ENCODE results near the gene UQCC5. TPM values are rescaled to one million over a fixed set of nuclear protein-coding genes. Genes with fewer than 3 reads are reported as not detected.

UQCC5 gene
- total RNA-seq, 8 experiments from 2014 or later = 38.6 to 102 (median 65.6) TPM

- ATAC-seq (replicated peaks in 6 of 8) = no peak
- peaks cover 0 to 11% of the 10 kb centered on the region in 2 donors for H3K4me1 ChIP-seq (replicated peaks in 1 of 2)
- WGBS, 10 experiments = 60% methylated on average over 2 of the region's 7 CpGs; no CpG with 5 or more reads in 9 of the 10 experiments
- H3K4me3 ChIP-seq = no peak overlapping the region
- no peak overlapping the region for H3K27ac ChIP-seq
- in situ Hi-C loops (cut with MboI; ENCODE audit: low pct_unique_long_range_greater_than_20kb in 2 of 9, low sequenced_read_pairs in 9 of 9, unreplicated experiment in 9 of 9) = no loop called here
Observed at GRCh38 chr3:52511509-52511908, 24.9 kb upstream of the UQCC5 start.

DNA sequence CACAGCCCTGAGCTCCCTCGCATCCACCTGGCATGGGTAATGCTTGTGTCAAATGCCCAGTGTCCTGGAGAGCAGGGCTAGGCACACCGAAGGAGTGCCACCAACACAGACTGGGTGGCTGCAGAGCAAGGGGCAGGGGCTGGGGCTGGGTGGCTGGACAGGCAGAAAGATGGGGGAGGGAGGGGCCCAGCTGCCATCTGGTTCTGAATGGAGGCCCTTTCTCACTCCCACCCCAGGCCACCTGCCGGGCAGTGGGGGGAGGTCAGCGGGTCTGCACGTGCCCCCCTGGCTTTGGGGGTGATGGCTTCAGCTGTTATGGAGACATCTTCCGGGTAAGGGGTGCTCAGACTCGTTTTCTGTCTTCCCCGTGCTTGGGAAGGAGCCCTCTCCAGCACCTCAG, 24.3 kb upstream of the UQCC5 start:
- no CpG with 5 or more reads among the region's 8 CpGs for whole genome bisulfite sequencing, 10 experiments
- in situ Hi-C loops (cut with MboI; ENCODE audit: low pct_unique_long_range_greater_than_20kb in 2 of 9, low sequenced_read_pairs in 9 of 9, unreplicated experiment in 9 of 9) = no loop called here
- Histone ChIP-seq H3K27ac (no peak overlapping the region), H3K4me3 (no peak overlapping the region), H3K4me1 (replicated peaks in 1 of 2) (peaks cover 0 to 11% of the 10 kb centered on the region in 2 donors)
- no peak for ATAC-seq (replicated peaks in 6 of 8)

DNA sequence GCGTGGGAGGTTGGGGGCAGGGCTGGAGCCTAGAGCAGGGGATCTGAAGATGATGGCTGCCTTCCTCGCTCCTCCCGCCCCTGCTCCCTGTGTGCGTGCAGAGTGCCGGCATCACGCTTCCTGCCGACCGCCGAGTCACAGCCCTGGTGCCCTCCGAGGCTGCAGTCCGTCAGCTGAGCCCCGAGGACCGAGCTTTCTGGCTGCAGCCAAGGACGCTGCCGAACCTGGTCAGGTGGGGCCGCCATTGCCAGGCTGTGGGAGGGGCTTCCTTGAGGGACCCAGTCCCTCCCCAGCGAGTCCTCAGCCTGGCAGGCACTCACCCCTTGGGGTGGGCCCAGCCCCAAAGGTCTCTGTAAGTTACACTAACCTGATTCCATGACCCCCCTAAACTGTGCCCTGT, 23.7 kb upstream of the UQCC5 start:
- Histone ChIP-seq H3K4me3 (no peak overlapping the region), H3K27ac (no peak overlapping the region), H3K4me1 (replicated peaks in 1 of 2) (peaks cover 0 to 11% of the 10 kb centered on the region in 2 donors)
- ATAC-seq (replicated peaks in 6 of 8) = no peak
- in situ Hi-C loops (cut with MboI; ENCODE audit: low pct_unique_long_range_greater_than_20kb in 2 of 9, low sequenced_read_pairs in 9 of 9, unreplicated experiment in 9 of 9) = no loop called here
- WGBS, 10 experiments = 40 to 58% (median 56%) methylated on average over 1 to 7 of the region's 17 CpGs; no CpG with 5 or more reads in 7 of the 10 experiments

- ATAC-seq (replicated peaks in 6 of 8) = no peak
- Histone ChIP-seq H3K4me1 (replicated peaks in 1 of 2) (peaks cover 0 to 11% of the 10 kb centered on the region in 2 donors), H3K27ac (no peak overlapping the region), H3K4me3 (no peak overlapping the region)
- WGBS, 10 experiments = 80 to 92% methylated on average over 1 to 2 of the region's 7 CpGs; no CpG with 5 or more reads in 8 of the 10 experiments
- in situ Hi-C loops (cut with MboI; ENCODE audit: low pct_unique_long_range_greater_than_20kb in 2 of 9, low sequenced_read_pairs in 9 of 9, unreplicated experiment in 9 of 9) = no loop called here
Observed at GRCh38 chr3:52513281-52513680, 23.1 kb upstream of the UQCC5 start.

- ATAC-seq (replicated peaks in 6 of 8) = peak in 2 of 8 experiments; percentile 19 to 39
- in situ Hi-C loops (cut with MboI; ENCODE audit: low pct_unique_long_range_greater_than_20kb in 2 of 9, low sequenced_read_pairs in 9 of 9, unreplicated experiment in 9 of 9) = no loop called here
- peaks cover 0 to 13% of the 10 kb centered on the region in 2 donors for H3K4me1 ChIP-seq (replicated peaks in 1 of 2)
- no peak overlapping the region for H3K4me3 ChIP-seq
- 20 to 80% (median 64%) methylated on average over 1 to 8 of the region's 11 CpGs; no CpG with 5 or more reads in 4 of the 10 experiments for WGBS, 10 experiments
- no peak overlapping the region for H3K27ac ChIP-seq
Observed at GRCh38 chr3:52514576-52514975, 21.8 kb upstream of the UQCC5 start.

GRCh38 chr3:52515192-52515591, 21.2 kb upstream of the UQCC5 start:
- in situ Hi-C loops (cut with MboI; ENCODE audit: low pct_unique_long_range_greater_than_20kb in 2 of 9, low sequenced_read_pairs in 9 of 9, unreplicated experiment in 9 of 9) = no loop called here
- no peak overlapping the region for H3K4me3 ChIP-seq
- peak in 5 of 8 experiments; percentile 5 to 61 (median 9) for ATAC-seq (replicated peaks in 6 of 8)
- no peak overlapping the region for H3K27ac ChIP-seq
- WGBS, 10 experiments = 45 to 70% methylated on average over 2 to 4 of the region's 6 CpGs; no CpG with 5 or more reads in 8 of the 10 experiments
- peaks cover 0 to 13% of the 10 kb centered on the region in 2 donors for H3K4me1 ChIP-seq (replicated peaks in 1 of 2)

DNA sequence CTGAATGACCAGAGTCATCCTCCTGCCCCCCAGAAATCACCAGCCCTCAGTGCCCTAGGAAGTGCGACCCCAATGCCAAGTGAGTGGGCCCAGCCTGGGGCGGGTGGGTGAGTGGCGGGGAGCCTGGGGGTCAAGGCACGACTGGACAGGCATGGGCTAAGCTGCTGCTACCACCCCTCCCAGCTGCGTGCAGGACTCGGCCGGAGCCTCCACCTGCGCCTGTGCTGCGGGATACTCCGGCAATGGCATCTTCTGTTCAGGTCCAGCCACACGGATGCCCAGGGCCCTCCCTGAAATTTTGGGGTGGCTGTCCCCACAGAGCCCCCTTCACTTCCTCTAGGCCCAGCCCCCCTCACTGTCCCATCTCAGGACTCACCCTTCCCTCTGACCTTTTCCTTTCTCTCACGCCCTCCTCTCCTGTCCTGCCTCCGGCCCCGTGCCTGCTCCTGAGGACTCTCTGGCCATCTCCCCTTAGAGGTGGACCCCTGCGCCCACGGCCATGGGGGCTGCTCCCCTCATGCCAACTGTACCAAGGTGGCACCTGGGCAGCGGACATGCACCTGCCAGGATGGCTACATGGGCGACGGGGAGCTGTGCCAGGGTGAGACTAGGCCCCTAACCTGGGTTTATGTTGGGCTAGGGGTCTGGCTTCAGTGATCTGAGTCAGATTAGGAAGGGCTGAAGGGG, 19.8 kb upstream of the UQCC5 start:
- no peak overlapping the region for H3K27ac ChIP-seq
- in situ Hi-C loops (cut with MboI; ENCODE audit: low pct_unique_long_range_greater_than_20kb in 2 of 9, low sequenced_read_pairs in 9 of 9, unreplicated experiment in 9 of 9) = no loop called here
- no CpG with 5 or more reads among the region's 19 CpGs for WGBS, 10 experiments
- no peak overlapping the region for H3K4me3 ChIP-seq
- ATAC-seq (replicated peaks in 6 of 8) = no peak
- peaks cover 0 to 13% of the 10 kb centered on the region in 2 donors for H3K4me1 ChIP-seq (replicated peaks in 1 of 2)

- Histone ChIP-seq H3K27ac (no peak overlapping the region), H3K4me1 (replicated peaks in 1 of 2) (peaks cover 0 to 13% of the 10 kb centered on the region in 2 donors), H3K4me3 (no peak overlapping the region)
- in situ Hi-C loops (cut with MboI; ENCODE audit: low pct_unique_long_range_greater_than_20kb in 2 of 9, low sequenced_read_pairs in 9 of 9, unreplicated experiment in 9 of 9) = no loop called here
- no peak for ATAC-seq (replicated peaks in 6 of 8)
- WGBS, 10 experiments = 67 to 93% (median 83%) methylated on average over 1 to 19 of the region's 25 CpGs; no CpG with 5 or more reads in 4 of the 10 experiments
Observed at GRCh38 chr3:52517796-52518722, 18.3 kb upstream of the UQCC5 start.

DNA sequence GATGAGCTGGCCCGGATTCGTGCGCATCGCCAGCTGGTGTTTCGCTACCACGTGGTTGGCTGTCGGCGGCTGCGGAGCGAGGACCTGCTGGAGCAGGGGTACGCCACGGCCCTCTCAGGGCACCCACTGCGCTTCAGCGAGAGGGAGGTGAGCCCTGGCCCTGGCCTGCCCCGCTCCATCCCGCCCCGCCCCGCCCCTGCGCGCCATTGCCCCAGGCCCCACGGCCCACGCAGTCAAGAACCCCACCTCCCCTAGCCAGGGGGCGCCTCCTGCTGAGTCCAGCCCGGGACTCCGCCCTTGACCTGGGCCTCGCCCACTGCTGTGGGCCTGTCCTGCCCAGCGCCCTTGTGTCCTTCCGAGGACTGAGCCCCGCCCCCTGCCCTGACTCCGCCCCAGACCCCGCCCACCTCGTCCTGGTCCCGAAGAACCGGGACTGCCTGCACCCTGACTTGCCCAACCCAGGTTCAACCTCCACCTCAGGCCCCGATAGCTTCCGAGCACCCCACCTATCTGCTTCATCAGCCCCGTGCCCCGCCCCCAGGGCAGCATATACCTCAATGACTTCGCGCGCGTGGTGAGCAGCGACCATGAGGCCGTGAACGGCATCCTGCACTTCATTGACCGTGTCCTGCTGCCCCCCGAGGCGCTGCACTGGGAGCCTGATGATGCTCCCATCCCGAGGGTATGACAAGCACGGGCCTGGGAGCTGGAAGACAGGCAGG, 17.5 kb upstream of the UQCC5 start:
- ATAC-seq (replicated peaks in 6 of 8) = peak in 7 of 8 experiments; percentile 7 to 84 (median 73)
- peaks cover 0 to 13% of the 10 kb centered on the region in 2 donors for H3K4me1 ChIP-seq (replicated peaks in 1 of 2)
- H3K4me3 ChIP-seq = no peak overlapping the region
- in situ Hi-C loops (cut with MboI; ENCODE audit: low pct_unique_long_range_greater_than_20kb in 2 of 9, low sequenced_read_pairs in 9 of 9, unreplicated experiment in 9 of 9) = no loop called here
- WGBS, 10 experiments = 0 to 75% (median 39%) methylated on average over 1 to 8 of the region's 50 CpGs; no CpG with 5 or more reads in 7 of the 10 experiments
- H3K27ac ChIP-seq = no peak overlapping the region

- Histone ChIP-seq H3K27ac (no peak overlapping the region), H3K4me1 (replicated peaks in 1 of 2) (peaks cover 0 to 10% of the 10 kb centered on the region in 2 donors), H3K4me3 (no peak overlapping the region)
- ATAC-seq (replicated peaks in 6 of 8) = peak in 1 of 8 experiments; percentile 7
- 84 to 95% (median 88%) methylated on average over 3 to 16 of the region's 22 CpGs; no CpG with 5 or more reads in 5 of the 10 experiments for WGBS, 10 experiments
- in situ Hi-C loops (cut with MboI; ENCODE audit: low pct_unique_long_range_greater_than_20kb in 2 of 9, low sequenced_read_pairs in 9 of 9, unreplicated experiment in 9 of 9) = no loop called here
Observed at GRCh38 chr3:52519445-52520140, 16.8 kb upstream of the UQCC5 start.

DNA sequence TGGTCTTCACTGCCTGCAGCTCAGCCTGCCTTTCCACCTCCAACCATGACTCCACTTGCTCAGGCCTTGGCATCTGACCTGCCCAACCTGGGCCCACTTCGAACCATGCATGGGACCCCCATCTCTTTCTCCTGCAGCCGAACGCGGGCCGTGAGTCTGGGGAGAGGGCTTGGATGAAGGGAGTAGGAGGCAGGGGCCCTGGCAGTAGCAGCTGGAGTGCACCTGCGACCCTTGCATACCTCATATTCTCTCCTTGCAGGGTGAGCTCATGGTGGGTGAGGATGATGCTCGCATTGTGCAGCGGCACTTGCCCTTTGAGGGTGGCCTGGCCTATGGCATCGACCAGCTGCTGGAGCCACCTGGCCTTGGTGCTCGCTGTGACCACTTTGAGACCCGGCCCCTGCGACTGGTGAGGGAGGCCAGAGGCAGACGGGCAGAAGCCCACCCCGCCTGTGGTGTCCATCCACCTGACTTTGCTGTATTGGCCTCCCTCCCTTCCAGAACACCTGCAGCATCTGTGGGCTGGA, 16.2 kb upstream of the UQCC5 start:
- in situ Hi-C loops (cut with MboI; ENCODE audit: low pct_unique_long_range_greater_than_20kb in 2 of 9, low sequenced_read_pairs in 9 of 9, unreplicated experiment in 9 of 9) = no loop called here
- Histone ChIP-seq H3K4me1 (replicated peaks in 1 of 2) (peaks cover 0 to 4% of the 10 kb centered on the region in 2 donors), H3K27ac (no peak overlapping the region), H3K4me3 (no peak overlapping the region)
- 70 to 93% methylated on average over 2 to 3 of the region's 14 CpGs; no CpG with 5 or more reads in 8 of the 10 experiments for WGBS, 10 experiments
- no peak for ATAC-seq (replicated peaks in 6 of 8)

Data from motor neuron (in vitro differentiated cells).